GM21381 (cell line): ENCODE measurements around the gene GRID2.

Source experiments
- ATAC-seq: cut with Tn5 transposase; IDR thresholded peaks from one replicate; pipeline ENCODE4 v1.9.1; 2021; ENCODE audit warnings: mild to moderate bottlenecking, moderate library complexity; ENCODE audit not compliant: unreplicated experiment

GRID2 gene

DNA sequence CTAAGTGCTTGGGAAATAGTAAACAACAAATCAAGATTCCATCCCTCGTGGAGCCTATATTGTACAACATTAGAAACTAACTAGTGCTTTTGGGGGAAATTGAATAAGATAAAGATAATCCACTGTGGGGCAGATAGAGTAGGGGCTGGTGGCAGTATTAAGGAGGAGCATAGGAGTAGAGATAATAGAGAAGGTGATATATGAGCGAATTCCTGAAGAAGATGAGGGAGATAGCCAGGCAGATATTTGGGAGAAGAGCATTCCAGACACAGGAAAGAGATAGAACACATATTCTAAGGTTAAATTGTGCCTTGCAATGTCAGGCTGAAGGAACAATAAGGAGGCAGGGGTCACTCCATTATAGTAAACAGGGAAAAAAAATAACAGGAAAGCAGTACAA, 218.2 kb downstream of the GRID2 start:
- no peak for ATAC-seq

DNA sequence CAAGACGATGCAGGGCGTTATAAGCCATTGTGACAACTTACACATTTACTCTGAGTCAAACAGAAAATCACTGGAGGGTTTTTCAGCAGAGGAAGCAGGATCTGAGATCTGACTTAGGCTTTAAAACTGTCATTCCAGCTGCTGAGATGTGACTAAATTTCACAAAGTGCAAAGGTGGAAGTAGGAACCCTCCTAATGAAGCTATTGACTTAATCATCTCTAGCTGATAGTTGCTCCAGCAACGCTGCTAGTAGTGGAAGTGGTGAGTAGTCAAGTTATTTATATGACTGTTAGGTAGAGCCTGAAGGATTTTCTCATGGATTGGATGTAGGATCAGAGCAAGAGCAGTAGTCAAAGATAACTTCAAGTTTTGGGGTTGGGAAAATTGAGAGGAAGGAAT, 218.6 kb downstream of the GRID2 start:
- no peak for ATAC-seq

- no peak for ATAC-seq
Observed at GRCh38 chr4:92524131-92524530, 220.4 kb downstream of the GRID2 start.

- ATAC-seq = no peak
Observed at GRCh38 chr4:92528541-92528940, 224.8 kb downstream of the GRID2 start.

- ATAC-seq = no peak
Observed at GRCh38 chr4:92529510-92529909, 225.7 kb downstream of the GRID2 start.

- ATAC-seq = no peak
Observed at GRCh38 chr4:92535599-92535998, 231.8 kb downstream of the GRID2 start.

GRCh38 chr4:92551616-92552015, 247.8 kb downstream of the GRID2 start:
- no peak for ATAC-seq

DNA sequence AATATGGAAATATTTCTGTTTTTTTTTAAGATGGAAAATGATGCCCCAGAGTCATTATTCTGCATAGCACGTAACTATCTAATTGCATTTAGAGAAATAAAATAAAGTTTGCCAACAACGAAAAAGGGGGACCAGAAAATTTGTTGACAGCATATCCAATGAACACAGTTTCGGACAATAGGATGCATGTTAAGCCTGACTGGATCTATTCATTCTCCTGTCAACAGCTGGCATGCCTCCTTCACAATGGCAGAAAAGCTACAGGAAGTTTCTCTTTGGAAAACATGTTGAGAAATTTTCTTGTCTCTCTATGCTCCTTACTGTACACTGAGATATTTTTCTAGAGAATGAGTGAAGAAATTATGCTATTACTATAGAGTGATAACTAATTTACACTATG, 262.5 kb downstream of the GRID2 start:
- ATAC-seq = no peak

GRCh38 chr4:92580816-92581215, 277.1 kb downstream of the GRID2 start:
- no peak for ATAC-seq

DNA sequence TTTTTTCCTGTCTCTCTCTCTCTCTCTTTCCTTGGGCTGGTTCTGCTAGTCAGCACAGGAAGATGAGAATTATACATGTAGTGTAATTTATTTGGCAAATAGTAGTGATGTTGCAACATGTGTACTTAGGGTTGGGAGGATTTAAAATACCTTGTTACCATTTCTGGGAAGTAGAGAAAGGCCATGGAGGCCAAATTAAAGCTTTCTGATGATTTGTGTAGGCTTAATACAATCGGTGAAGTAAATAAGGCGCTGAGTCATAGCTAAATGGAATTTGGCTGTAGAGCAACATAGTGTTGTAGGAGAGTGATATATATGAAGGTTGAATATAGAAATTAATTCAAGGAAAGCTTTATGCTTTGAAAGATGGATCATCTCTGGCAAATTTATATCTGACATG, 295.3 kb downstream of the GRID2 start:
- ATAC-seq = no peak

DNA sequence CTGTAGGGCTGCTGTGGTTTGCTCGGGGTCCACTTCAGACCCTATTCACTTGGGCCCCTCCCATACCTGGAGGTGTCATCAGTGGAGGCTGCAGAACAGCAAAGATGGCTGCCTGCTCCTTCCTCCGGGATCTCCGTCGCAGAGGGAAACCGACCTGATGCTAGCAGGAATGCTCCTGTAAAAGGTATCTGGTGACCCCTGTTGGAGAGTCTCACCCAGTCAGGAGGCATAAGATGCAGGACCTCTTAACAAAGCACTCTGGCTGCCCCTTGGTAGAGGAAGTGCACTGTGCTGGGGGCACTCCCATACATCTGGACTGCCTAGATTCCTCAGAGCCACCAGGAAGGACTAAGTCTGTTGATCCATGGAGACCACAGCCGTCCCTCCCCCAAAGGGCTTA, 296.9 kb downstream of the GRID2 start:
- ATAC-seq = no peak

- ATAC-seq = no peak
Observed at GRCh38 chr4:92606227-92606626, 302.5 kb downstream of the GRID2 start.

GRCh38 chr4:92615049-92615448, 311.3 kb downstream of the GRID2 start:
- ATAC-seq = no peak

DNA sequence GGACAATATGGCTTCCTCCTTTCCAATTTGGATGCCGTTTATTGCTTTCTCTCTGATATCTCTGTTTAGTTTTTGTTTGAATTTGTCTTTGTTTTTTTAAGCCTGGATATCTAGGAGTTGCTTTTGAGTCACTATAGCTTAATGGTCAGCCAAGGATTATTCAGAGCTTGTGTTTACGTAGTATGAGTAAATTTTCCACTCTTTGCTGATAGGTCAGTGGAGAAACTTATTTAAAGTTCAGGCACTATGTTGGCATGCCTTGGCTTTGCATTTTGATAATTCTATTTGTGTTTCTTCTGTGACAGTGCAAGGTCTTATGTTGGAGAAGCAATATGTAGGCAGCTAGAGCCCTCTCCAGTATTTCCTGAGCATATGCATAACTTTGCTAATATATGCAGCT, 315.2 kb downstream of the GRID2 start:
- ATAC-seq = no peak

GRCh38 chr4:92629302-92629701, 325.5 kb downstream of the GRID2 start:
- no peak for ATAC-seq

DNA sequence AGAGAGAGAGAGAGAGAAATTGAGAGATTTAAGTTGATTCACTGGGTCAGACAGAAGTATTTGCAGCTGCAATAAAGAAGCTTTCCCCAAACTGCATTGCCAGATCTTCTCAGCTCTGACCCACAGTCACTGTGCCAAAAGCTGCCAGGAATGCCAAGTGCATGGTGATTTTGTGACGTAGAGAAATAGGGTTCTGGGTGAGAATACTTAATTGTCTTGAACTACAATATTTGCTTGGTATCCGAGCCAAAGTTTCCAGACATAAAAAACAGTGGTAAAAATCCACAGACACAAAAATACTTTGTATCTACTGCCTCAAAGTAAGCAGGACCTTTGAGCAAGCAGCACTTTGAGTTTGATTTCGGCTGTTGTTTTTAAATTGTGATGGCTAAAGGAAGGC, 331.1 kb downstream of the GRID2 start:
- no peak for ATAC-seq

GRCh38 chr4:92636038-92636806, 332.5 kb downstream of the GRID2 start:
- no peak for ATAC-seq

DNA sequence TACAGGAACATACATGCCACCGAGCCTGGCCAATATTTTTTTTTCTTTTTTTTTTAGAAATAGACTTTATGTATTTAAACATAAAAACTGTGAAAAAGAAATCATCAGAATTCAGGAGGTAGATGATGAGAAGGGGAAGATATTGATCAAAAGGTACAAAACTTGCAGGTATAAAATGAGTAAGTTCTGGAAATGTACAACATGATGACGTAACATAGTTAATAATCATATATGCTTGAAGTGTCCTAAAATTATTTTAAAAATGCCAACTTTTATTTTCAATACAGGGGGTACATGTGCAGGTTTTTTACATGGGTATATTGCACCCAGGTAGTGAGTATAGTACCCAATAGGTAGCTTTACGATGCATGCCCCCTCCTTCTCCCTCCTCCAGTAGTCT, 337.6 kb downstream of the GRID2 start:
- no peak for ATAC-seq

DNA sequence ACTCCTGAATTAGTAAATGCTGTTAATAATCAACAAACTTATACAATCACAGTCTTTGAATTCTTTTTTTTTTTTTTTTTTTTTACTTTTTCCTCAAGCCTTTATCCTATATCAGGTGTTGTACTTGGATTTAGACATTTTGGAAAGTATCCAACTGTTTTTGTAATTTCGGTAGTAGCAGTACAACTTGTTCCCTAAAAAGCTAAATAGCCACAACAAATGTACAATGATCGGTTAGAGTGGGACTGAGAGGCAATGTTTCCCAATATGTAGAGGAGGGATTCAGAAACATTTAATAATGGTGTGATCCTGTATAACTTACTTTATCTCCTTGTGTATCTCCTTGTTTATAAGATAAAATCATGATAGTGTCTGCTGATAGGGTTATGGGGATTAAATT, 343.1 kb downstream of the GRID2 start:
- no peak for ATAC-seq

- ATAC-seq = no peak
Observed at GRCh38 chr4:92651536-92651935, 347.8 kb downstream of the GRID2 start.

DNA sequence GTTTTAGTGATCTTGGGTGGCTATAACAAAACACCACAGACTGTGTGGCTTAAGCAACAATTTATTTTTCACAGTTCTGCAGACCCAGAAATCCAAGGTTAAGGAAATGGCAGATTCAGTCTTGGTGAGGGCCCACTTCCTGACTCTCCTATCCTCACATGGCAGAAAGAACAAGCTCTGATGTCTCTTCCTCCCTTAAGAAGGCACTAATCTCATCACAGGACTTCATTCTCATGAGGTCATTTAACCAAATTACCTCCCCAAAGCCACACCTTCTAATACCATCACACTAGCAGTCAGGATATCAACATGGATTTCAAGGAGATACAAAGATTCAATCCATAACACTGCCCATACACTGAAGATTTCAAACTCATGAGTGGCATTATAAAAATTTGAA, 350.3 kb downstream of the GRID2 start:
- ATAC-seq = no peak

- no peak for ATAC-seq
Observed at GRCh38 chr4:92657695-92658094, 353.9 kb downstream of the GRID2 start.

- no peak for ATAC-seq
Observed at GRCh38 chr4:92658318-92658717, 354.6 kb downstream of the GRID2 start.
